GM18526 (cell line): ENCODE measurements around the gene SECISBP2L.

Source experiments
- POLR2A ChIP-seq: IDR thresholded peaks from 3 replicates; pipeline ENCODE4 v1.6.1; 2011; ENCODE audit not compliant: insufficient read length; ENCODE audit errors: extremely low read depth

SECISBP2L gene

DNA sequence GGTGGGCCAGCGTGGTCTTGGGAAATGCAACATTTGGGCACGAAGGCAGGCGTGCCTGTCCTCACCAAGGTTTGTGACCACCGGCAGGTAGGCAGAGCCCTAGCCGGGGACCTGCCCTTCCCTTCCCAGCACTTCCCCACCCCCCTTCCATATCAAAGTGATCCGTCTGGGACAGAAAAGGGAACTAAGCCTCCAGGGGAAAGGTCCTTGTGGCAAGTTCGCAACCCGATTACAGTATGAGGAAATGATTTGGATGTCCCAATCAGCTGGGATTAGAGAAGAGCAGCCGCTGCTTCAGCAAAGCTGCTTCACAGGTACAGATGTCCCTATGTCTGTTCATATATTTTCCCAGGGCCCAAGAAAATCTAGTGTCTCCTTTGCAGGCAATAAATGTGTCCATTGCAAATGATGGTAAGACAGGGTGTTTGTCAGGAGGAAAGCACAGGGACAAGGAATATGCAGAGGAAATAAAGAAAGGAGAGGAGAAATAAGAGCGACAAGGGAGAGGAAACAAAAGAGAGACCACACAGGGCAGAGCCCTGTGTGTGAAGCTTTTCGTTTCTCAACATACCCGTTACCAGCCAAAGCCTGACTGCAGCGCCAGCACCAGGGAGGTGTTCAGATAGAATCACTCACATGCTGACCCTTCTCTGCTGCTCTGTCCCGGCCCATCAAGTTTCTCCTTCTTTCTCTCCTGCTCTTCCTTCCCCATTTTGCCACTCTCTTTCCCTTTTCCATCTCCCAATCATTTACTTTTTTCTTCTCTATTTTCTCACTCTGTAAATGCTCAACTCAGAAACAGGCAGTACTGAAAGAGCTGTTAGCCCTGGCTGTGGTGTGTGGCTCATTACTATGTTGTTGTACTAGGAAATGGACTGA lies 17.4 kb upstream of the SECISBP2L start:
- TF ChIP-seq POLR2A = no peak

DNA sequence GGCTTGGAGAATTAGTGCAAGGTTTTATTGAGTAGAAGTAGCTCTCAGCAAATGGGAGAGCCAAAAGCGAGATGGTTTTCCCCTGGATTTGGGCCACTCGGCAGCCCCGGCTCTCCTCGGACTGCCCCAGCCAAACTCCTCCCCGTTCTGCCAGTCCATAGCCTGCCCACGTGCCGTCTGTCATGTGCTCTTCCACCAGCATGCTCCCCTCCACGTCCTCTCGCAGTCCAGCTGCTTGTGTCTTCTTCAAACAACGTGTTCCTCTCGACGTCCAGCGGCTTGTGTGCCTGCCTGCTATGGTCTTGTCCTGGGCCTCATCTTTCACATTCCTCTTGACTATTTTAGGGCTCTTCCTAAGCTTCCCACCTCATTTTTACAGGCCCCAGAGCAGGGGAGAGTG lies 16.7 kb upstream of the SECISBP2L start:
- no peak for TF ChIP-seq POLR2A

DNA sequence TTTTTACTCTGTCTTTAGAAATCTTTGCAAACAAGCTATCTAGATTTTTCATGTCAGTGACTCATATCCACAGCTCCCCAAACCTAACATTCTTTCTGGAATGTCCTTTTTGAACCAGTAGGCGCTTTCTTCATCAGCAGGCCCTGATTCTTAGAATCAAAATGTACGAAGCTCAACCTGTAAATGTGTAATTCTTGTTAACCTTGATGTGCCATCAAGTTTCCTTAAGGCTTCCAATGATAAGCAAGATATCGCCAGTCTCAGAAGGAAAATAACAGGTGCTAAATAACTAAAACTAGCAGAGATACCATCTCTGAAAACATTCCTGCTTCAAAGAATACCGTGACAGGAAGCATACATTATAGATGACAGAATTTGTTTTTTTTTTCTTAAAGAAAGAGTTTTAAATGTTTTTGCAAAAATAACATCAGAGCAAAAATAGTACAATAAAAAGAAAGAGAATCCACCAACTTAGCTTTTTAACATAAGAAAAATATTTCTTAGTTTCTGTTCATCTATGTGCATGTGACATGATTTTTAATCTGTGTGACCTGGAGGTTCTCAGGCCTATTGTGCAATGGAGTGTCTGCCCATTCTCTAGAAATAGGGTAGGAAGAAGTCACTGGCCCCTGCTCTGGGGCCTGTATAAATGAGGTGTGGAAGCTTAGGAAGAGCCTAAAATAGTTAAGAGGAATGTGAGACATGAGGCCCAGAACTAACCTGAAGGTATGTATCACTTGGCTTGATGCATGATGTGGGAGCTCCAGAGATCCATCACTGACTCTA lies 14.7 kb upstream of the SECISBP2L start:
- no peak for TF ChIP-seq POLR2A

DNA sequence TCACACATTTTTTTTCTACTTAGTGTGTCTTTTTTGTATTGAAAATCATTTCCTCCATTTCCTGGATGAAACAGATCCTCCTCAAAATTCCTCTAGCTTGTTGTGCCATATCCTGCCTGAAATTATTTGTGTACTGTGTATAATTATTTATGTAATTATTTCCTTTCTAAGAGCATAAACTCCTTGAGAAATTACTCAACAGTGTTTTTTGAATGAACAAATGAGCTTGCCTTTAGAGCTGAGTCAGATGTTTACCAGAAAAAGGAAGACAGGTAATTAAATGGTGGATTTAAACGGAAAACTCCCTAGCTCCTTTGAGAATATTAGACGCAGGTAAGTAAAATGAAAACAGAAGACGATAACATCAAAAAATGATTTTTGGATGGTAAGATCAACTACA lies 13.2 kb upstream of the SECISBP2L start:
- no peak for TF ChIP-seq POLR2A

- TF ChIP-seq POLR2A = no peak
These were observed 12.3 kb upstream of the SECISBP2L start for GRCh38 chr15:49058559-49058958.

- no peak for TF ChIP-seq POLR2A
These were observed 9.4 kb upstream of the SECISBP2L start for GRCh38 chr15:49055630-49056029.

DNA sequence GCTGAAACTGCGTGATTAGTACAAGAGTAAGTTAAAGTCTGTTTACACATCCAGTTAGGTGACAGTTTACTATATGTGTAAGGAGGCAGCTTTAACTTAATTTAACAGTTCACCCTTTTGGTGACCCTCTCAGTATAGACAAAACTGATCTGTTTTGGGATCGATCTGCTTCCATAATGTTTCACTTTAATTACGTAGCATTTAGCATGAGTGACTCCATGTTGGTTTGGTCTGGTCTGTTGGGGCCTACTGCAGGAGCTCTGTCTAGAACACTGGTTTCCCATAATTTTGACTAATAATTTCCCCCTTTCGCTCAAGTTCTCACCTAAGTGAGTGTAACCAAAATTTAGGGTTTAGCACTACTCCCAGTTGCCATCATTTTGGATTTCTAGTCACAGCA lies 6.4 kb upstream of the SECISBP2L start:
- TF ChIP-seq POLR2A = no peak

- TF ChIP-seq POLR2A = no peak
These were observed 1.2 kb upstream of the SECISBP2L start for GRCh38 chr15:49047456-49047855.

DNA sequence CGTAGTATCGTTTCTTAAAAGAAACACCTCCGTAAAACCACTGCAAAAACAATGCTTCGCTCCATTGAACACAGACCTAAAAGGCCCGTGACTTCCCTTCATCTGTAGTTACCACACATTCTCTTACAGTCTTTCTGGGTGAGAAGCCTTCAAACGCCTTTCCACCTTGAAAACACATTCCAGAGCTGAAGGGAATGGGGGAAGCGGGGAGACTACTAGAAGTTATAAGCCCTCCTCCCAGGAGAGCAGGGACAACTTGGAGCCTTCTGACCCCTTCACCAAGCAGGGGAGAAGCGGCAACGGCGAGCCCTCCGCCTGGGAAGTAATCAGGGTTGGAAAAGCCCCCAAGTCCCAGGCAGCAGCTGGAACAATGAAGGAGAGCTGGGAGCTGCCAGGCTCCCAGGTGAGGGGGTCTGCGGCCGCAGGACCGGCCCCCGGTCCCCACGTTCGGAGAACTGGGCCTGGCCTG lies 461 bp downstream of the SECISBP2L start:
- no peak for TF ChIP-seq POLR2A

DNA sequence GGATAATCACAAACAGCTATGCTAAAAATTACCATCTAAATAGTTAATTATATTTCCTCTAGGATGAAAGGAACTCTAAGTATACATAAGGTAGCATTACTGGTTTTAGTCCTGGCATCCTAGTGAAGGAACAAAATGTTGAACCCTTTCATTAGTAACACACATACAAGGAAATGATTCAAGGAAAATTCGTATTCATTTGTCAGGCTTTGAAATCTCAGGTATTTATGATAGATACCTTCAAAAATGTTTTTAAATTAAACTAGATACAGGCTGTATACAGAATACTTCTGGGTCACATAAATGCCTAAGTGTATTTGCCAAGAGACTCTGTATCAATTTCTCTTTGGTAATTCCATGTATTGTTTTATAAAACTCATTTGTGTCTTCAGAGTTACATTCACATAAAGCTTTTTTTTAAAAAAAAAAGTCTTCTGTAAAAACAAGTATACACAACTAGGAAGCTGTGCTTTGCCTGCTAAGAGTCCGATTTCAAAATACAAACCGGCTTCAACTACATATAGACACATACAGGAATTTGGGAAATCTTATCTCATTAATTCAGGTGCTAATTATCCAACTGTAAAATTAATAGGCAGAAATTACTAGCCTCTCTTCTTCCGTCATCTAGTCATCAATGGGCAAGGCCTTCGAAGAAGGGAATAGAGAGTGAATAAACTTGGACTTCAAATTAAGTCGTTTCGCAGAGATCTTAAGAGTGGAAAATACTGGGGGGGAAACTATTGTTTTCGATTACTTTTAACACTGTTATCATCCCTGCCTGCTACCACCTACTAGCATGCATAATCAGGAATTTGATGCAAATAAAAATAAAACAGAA lies 1.3 kb downstream of the SECISBP2L start:
- no peak for TF ChIP-seq POLR2A

- no peak for TF ChIP-seq POLR2A
These were observed 2.2 kb downstream of the SECISBP2L start for GRCh38 chr15:49044002-49044401.

- no peak for TF ChIP-seq POLR2A
These were observed 4.1 kb downstream of the SECISBP2L start for GRCh38 chr15:49042165-49042564.

DNA sequence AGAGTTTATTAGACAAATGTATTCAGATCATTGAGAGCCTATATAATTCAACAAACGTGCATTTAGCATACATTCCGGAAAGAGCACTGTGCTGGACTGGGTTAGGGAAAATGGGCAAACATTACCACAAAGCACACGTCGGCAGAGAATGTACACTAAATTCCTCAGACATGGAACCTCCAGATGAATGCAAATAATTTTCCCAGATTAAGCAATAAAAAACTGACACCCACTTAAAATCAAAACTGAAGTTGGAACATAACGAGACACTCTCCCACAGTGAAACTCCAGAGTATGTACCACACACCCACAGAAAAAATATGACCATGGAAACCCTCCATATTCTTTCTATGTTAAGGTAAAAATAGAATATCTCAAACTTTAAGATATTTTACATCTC lies 4.8 kb downstream of the SECISBP2L start:
- no peak for TF ChIP-seq POLR2A

GRCh38 chr15:49040151-49040550 lies 6.1 kb downstream of the SECISBP2L start:
- TF ChIP-seq POLR2A = no peak

DNA sequence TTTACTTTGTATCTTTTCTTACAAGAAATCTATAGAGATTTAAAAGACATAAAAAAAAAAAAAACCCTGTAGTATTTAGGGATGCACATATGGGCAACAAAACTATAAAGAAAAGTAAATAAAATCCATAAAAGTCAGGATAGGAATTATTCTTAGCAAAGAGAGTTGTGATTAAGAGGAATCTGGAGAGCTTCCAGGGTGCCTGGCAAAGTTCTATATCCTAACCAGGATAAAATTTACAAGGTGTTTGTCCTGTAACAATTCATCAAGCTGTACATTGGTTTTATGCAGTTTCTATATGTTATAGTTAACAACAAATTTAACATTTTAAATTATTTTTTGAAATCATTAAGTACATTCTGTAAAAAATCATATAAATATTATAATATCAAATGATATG lies 7.9 kb downstream of the SECISBP2L start:
- TF ChIP-seq POLR2A = no peak
